ENCODE measurements around the gene PNPLA6.

- no peak for TF ChIP-seq CTCF (conservative IDR thresholded peaks at IDR 0.05; ENCODE audit: low read depth, low read length)
- no peak for TF ChIP-seq EZH2 (IDR thresholded peaks at IDR 0.05; ENCODE audit: low read length, unreplicated experiment)
- TF ChIP-seq EZH2phosphoT487 (IDR thresholded peaks at IDR 0.05; ENCODE audit: borderline replicate concordance, low read length): no peak
These were observed 21.3 kb downstream of the PNPLA6 start for GRCh38 chr19:7556696-7557315.
